Fibroblast of lung (primary cell): Measurements from ENCODE around the gene DMBX1. TPM values are rescaled to one million over a fixed set of nuclear protein-coding genes. Genes with fewer than 3 reads are reported as not detected.

Experiments used
- DNase-seq, 2 donors: peaks; one replicate each; pipeline versions ENCODE4 v3.0.0 to v3.0.0-alpha.2; 2010; ENCODE audit warnings: low read depth in 2 of 2
- H2AFZ ChIP-seq: 2 replicates; pipeline ENCODE4 v1.5.1; 2012; ENCODE audit warnings: low read length, control low read depth, inconsistent platforms
- H3K27ac ChIP-seq: 2 replicates; pipeline ENCODE4 v1.5.1; 2011; ENCODE audit warnings: low read length, control low read depth; ENCODE audit not compliant: insufficient read depth
- H3K27me3 ChIP-seq: 2 replicates; pipeline ENCODE4 v1.5.1; 2011; ENCODE audit warnings: mild to moderate bottlenecking, low read length; ENCODE audit not compliant: control insufficient read depth, insufficient read depth
- H3K36me3 ChIP-seq: 2 replicates; pipeline ENCODE4 v1.5.1; 2011; ENCODE audit warnings: low read length; ENCODE audit not compliant: control insufficient read depth, insufficient read depth
- H3K4me1 ChIP-seq: 2 replicates; pipeline ENCODE4 v1.5.1; 2011; ENCODE audit warnings: low read length; ENCODE audit not compliant: control insufficient read depth, insufficient read depth; ENCODE audit errors: extremely low read depth
- H3K4me2 ChIP-seq: 2 replicates; pipeline ENCODE4 v1.5.1; 2011; ENCODE audit warnings: low read length, control low read depth; ENCODE audit not compliant: insufficient read depth; ENCODE audit errors: extremely low read depth
- H3K4me3 ChIP-seq, 4 experiments: fragments of 200-600 bp in 1 of 4; sonication (generic) in 1 of 4; replicated peaks in 1 of 4; 2 replicates each; pipeline ENCODE4 v1.5.1; 2011 to 2016; ENCODE audit warnings: low read length in 4 of 4, low read depth in 3 of 4, mild to moderate bottlenecking in 3 of 4, control low read depth in 2 of 4, inconsistent platforms in 1 of 4, mixed read lengths in 1 of 4; ENCODE audit not compliant: insufficient read depth in 1 of 4; ENCODE audit errors: control extremely low read depth in 1 of 4
- H3K79me2 ChIP-seq: 2 replicates; pipeline ENCODE4 v1.5.1; 2012; ENCODE audit warnings: mild to moderate bottlenecking, low read length, inconsistent platforms; ENCODE audit not compliant: control insufficient read depth, insufficient read depth
- H3K9ac ChIP-seq: 2 replicates; pipeline ENCODE4 v1.5.1; 2011; ENCODE audit warnings: mild to moderate bottlenecking, low read length, control low read depth; ENCODE audit not compliant: insufficient read depth
- H3K9me3 ChIP-seq: 2 replicates; pipeline ENCODE4 v1.5.1; 2012; ENCODE audit warnings: low read depth, low read length; ENCODE audit not compliant: control insufficient read depth, insufficient read depth
- H4K20me1 ChIP-seq: 2 replicates; pipeline ENCODE4 v1.5.1; 2011; ENCODE audit warnings: low read length; ENCODE audit not compliant: control insufficient read depth, insufficient read depth; ENCODE audit errors: extremely low read depth
- EZH2 ChIP-seq: IDR thresholded peaks from 2 replicates; pipeline ENCODE4 v1.5.1; 2012; ENCODE audit warnings: low read length, control low read depth, mild to moderate bottlenecking; ENCODE audit errors: missing control alignments
- polyA plus RNA-seq, 2 donors: library from polyadenylated mRNA; depleted of rRNA in 1 of 2; stranded (reverse) in 1 of 2; unstranded in 1 of 2; fragments of >200 nt; gene quantifications; 2 replicates each; pipeline ENCODE4 v1.2.1, GENCODE V29; 2011 to 2012; ENCODE audit warnings: missing spikeins in 1 of 2
- total RNA-seq: library from RNA; depleted of rRNA; stranded (reverse); fragments of >200 nt; gene quantifications from 2 replicates; pipeline ENCODE4 v1.2.1, GENCODE V29; 2014
- TF ChIP-seq, protein P1 (sequence below), 2 donors: IDR thresholded peaks in 1 of 2; conservative IDR thresholded peaks in 1 of 2; 1 replicate in 1 of 2; 2 replicates in 1 of 2; pipeline ENCODE4 v1.5.1; 2011 to 2012; ENCODE audit warnings: low read length in 2 of 2, control low read depth in 1 of 2, inconsistent platforms in 1 of 2, low read depth in 1 of 2, mild to moderate bottlenecking in 1 of 2

DMBX1 gene
- total and polyA plus RNA-seq, 2 donors (not counting 1 experiment from before 2014, with no cell fraction given): not detected

DNA sequence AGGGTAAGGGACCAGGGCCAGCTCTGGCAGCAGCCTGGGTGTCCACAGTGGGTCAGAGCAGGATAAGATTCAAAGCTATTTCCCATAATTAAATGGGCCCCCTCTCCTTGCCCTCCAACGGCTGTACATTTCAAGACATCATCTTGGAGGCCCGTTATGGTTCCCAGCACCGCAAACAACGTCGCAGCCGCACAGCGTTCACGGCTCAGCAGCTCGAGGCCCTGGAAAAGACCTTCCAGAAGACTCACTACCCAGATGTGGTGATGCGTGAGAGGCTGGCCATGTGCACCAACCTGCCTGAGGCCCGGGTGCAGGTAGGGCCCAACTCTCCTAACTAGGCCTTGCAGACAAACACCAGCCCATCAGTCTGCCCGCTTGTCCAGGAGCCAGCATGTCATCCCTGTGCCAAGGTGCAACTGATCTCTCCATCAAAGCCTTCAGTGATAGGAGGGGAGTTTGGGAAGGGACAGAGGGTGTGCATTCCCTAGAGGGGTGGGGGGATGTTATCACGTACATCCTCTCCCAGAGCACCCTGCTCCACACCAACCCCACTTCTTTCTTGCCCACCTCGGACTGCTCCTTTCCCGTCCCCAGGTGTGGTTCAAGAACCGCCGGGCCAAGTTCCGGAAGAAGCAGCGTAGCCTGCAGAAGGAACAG is 20.8 kb downstream of the DMBX1 start:
- H3K27me3 ChIP-seq: peaks cover 12% of the 10 kb centered on the region
- no peaks in the 10 kb centered on the region for H3K9me3 ChIP-seq
- no peak overlapping the region for H3K27ac ChIP-seq
- H3K36me3 ChIP-seq: no peaks in the 10 kb centered on the region
- H3K4me1 ChIP-seq: no peaks in the 10 kb centered on the region
- no peak overlapping the region for H2AFZ ChIP-seq
- no peaks in the 10 kb centered on the region for H3K79me2 ChIP-seq
- H4K20me1 ChIP-seq: no peaks in the 10 kb centered on the region
- no peak for DNase-seq
- no peak overlapping the region for H3K4me2 ChIP-seq
- no peak overlapping the region for H3K9ac ChIP-seq
- TF ChIP-seq EZH2: no peak
- TF ChIP-seq, protein P1, sequence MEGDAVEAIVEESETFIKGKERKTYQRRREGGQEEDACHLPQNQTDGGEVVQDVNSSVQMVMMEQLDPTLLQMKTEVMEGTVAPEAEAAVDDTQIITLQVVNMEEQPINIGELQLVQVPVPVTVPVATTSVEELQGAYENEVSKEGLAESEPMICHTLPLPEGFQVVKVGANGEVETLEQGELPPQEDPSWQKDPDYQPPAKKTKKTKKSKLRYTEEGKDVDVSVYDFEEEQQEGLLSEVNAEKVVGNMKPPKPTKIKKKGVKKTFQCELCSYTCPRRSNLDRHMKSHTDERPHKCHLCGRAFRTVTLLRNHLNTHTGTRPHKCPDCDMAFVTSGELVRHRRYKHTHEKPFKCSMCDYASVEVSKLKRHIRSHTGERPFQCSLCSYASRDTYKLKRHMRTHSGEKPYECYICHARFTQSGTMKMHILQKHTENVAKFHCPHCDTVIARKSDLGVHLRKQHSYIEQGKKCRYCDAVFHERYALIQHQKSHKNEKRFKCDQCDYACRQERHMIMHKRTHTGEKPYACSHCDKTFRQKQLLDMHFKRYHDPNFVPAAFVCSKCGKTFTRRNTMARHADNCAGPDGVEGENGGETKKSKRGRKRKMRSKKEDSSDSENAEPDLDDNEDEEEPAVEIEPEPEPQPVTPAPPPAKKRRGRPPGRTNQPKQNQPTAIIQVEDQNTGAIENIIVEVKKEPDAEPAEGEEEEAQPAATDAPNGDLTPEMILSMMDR (conservative IDR thresholded peaks at IDR 0.05 in 1 of 2, IDR thresholded peaks at IDR 0.05 in 1 of 2; ENCODE audit: low read depth in 1 of 2, low read length in 2 of 2): no peak
- no peak overlapping the region for H3K4me3 ChIP-seq

DNA sequence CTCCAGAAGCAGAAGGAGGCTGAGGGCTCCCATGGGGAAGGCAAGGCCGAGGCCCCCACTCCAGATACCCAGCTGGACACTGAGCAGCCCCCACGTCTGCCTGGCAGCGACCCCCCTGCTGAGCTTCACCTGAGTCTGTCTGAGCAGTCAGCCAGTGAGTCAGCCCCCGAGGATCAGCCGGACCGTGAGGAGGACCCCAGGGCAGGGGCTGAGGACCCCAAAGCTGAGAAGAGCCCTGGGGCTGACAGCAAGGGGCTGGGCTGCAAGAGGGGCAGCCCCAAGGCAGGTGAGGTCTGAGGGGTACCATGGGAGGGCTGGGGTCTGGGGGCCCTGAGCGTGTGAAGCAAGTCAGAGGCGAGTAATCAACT is 21.3 kb downstream of the DMBX1 start:
- DNase-seq: no peak
- Histone ChIP-seq H3K4me2 (no peak overlapping the region), H3K4me1 (no peaks in the 10 kb centered on the region), H3K36me3 (no peaks in the 10 kb centered on the region), H3K79me2 (no peaks in the 10 kb centered on the region), H2AFZ (no peak overlapping the region), H3K27me3 (peaks cover 12% of the 10 kb centered on the region), H3K9ac (no peak overlapping the region), H3K27ac (no peak overlapping the region), H3K9me3 (no peaks in the 10 kb centered on the region), H4K20me1 (no peaks in the 10 kb centered on the region), H3K4me3 (no peak overlapping the region)
- TF ChIP-seq, protein P1 (conservative IDR thresholded peaks at IDR 0.05 in 1 of 2, IDR thresholded peaks at IDR 0.05 in 1 of 2; ENCODE audit: low read depth in 1 of 2, low read length in 2 of 2): no peak

DNA sequence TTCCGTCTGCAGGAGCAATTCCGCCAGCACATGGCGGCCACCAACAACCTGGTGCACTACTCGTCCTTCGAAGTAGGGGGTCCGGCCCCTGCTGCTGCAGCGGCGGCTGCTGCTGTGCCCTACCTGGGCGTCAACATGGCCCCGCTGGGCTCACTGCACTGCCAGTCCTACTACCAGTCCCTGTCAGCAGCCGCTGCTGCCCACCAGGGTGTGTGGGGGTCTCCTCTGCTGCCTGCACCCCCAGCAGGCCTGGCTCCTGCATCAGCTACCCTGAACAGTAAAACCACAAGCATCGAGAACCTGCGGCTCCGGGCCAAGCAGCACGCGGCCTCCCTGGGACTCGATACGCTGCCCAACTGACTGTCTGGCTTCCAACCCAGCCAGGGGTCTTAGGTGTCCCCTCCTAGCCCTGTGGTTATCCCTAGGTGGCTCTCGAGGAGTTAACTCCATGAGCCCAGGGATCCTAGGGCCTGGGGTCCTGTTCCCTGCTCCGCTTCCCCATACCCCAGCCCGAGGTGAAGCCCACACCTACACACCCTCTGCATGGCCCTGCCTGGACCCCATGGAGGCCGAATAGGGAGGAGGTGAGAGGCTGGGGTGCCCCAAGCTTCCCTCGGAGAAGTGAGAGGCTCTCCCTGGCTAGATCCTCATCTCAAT is 22.6 kb downstream of the DMBX1 start:
- no peak overlapping the region for H3K4me3 ChIP-seq
- no peak overlapping the region for H3K27ac ChIP-seq
- peaks cover 18% of the 10 kb centered on the region for H3K27me3 ChIP-seq
- no peak overlapping the region for H3K4me2 ChIP-seq
- no peak for TF ChIP-seq EZH2
- TF ChIP-seq, protein P1 (conservative IDR thresholded peaks at IDR 0.05 in 1 of 2, IDR thresholded peaks at IDR 0.05 in 1 of 2; ENCODE audit: low read depth in 1 of 2, low read length in 2 of 2): no peak
- no peaks in the 10 kb centered on the region for H3K4me1 ChIP-seq
- no peaks in the 10 kb centered on the region for H3K9me3 ChIP-seq
- H3K36me3 ChIP-seq: no peaks in the 10 kb centered on the region
- no peaks in the 10 kb centered on the region for H3K79me2 ChIP-seq
- DNase-seq: no peak
- no peak overlapping the region for H2AFZ ChIP-seq
- no peak overlapping the region for H3K9ac ChIP-seq
- H4K20me1 ChIP-seq: no peaks in the 10 kb centered on the region
